Body of pancreas (tissue), 4 donors: ENCODE data around the gene SRRD. TPM values are rescaled to one million over a fixed set of nuclear protein-coding genes. Genes with fewer than 3 reads are reported as not detected.

Source experiments
- ATAC-seq: fragments of 150-250 bp; one replicate; pipeline ENCODE4 v1.9.1; 2016
- DNase-seq, 4 donors: peaks; one replicate each; pipeline ENCODE4 v3.0.0-alpha.2; 2019
- H3K27ac ChIP-seq, 4 donors: fragments of 200-600 bp; sonication (generic); 1 replicate in 3 of 4; 2 replicates in 1 of 4; pipeline versions ENCODE4 v1.5.1 to v1.6.1; 2016 to 2019; ENCODE audit warnings: mild to moderate bottlenecking in 1 of 4, mixed read lengths in 1 of 4, moderate library complexity in 1 of 4
- H3K27me3 ChIP-seq, 2 donors: fragments of 200-600 bp; sonication (generic); one replicate each; pipeline ENCODE4 v1.6.0; 2016; ENCODE audit warnings: mild to moderate bottlenecking in 1 of 2
- H3K36me3 ChIP-seq, 2 donors: fragments of 200-600 bp; sonication (generic); replicated peaks in 1 of 2; 2 replicates each; pipeline ENCODE4 v1.5.1; 2016; ENCODE audit warnings: low read depth in 2 of 2; ENCODE audit not compliant: insufficient read depth in 1 of 2
- H3K4me1 ChIP-seq: fragments of 200-600 bp; sonication (generic); one replicate; pipeline ENCODE4 v1.6.0; 2016
- H3K4me3 ChIP-seq, 2 donors: fragments of 200-600 bp; sonication (generic); 1 replicate in 1 of 2; 2 replicates in 1 of 2; pipeline ENCODE4 v1.5.1; 2016 to 2019
- H3K9me3 ChIP-seq, 3 donors: fragments of 200-600 bp; sonication (generic); 1 replicate in 2 of 3; 2 replicates in 1 of 3; pipeline ENCODE4 v1.5.1; 2016
- CTCF ChIP-seq, 7 experiments: fragments of 450-650 bp in 4 of 7; fragments of 200-600 bp in 3 of 7; sonication (generic) in 3 of 7; IDR thresholded peaks; one replicate each; pipeline ENCODE4 v1.5.1; 2016 to 2019; ENCODE audit warnings: antibody characterized with exemption in 7 of 7
- POLR2A ChIP-seq, 3 donors: fragments of 450-650 bp; IDR thresholded peaks; one replicate each; pipeline ENCODE4 v1.6.1; 2016; ENCODE audit warnings: antibody characterized with exemption in 3 of 3, mild to moderate bottlenecking in 2 of 3
- WGBS, 2 donors: methylation state at CpG; one replicate each; pipeline ENCODE4 v1.1.5; 2017; 5-methylcytosine and 5-hydroxymethylcytosine counted together
- intact Hi-C: fragments of 100-400 bp; cut with DNase I; formaldehyde crosslinking; loops from one replicate; pipeline ENCODE4 v1.15.1; 2023
- total RNA-seq, 2 donors: library from RNA; depleted of rRNA; stranded (reverse); fragments of >200 nt; gene quantifications; one replicate each; pipeline ENCODE4 v1.1.0, GENCODE V29; 2016

SRRD gene
- total RNA-seq, 2 donors from 2014 or later, result 5.3 to 7.5 TPM

GRCh38 chr22:26448941-26449340 lies 34.7 kb upstream of the SRRD start:
- no peaks in the 10 kb centered on the region for H3K27me3 ChIP-seq
- DNase-seq (no peak), ATAC-seq (no peak)
- H3K27ac ChIP-seq, result no peak overlapping the region
- no peaks in the 10 kb centered on the region for H3K9me3 ChIP-seq
- intact Hi-C loops, result no loop called here
- no peak overlapping the region for H3K4me3 ChIP-seq
- TF ChIP-seq CTCF (IDR thresholded peaks at IDR 0.05) (no peak), POLR2A (IDR thresholded peaks at IDR 0.05) (no peak)
- WGBS, 2 donors, result 87 to 88% methylated on average over 6 of the region's 6 CpGs
- peaks cover 0 to 14% of the 10 kb centered on the region in 2 donors for H3K36me3 ChIP-seq
- H3K4me1 ChIP-seq, result no peaks in the 10 kb centered on the region

- ATAC-seq (no peak), DNase-seq (no peak)
- 76 to 80% methylated on average over 7 to 9 of the region's 9 CpGs for WGBS, 2 donors
- Histone ChIP-seq H3K27me3 (no peaks in the 10 kb centered on the region), H3K27ac (no peak overlapping the region), H3K4me3 (no peak overlapping the region), H3K9me3 (no peaks in the 10 kb centered on the region), H3K36me3 (peaks cover 0 to 14% of the 10 kb centered on the region in 2 donors), H3K4me1 (no peaks in the 10 kb centered on the region)
- TF ChIP-seq POLR2A (IDR thresholded peaks at IDR 0.05), result no peak
- TF ChIP-seq CTCF (IDR thresholded peaks at IDR 0.05), result no peak
- intact Hi-C loops, result no loop called here
Measured at GRCh38 chr22:26450453-26451185, 33.1 kb upstream of the SRRD start.

- Histone ChIP-seq H3K27me3 (no peaks in the 10 kb centered on the region), H3K9me3 (no peaks in the 10 kb centered on the region), H3K27ac (no peak overlapping the region), H3K4me3 (no peak overlapping the region), H3K4me1 (no peaks in the 10 kb centered on the region), H3K36me3 (peaks cover 0 to 19% of the 10 kb centered on the region in 2 donors)
- TF ChIP-seq POLR2A (IDR thresholded peaks at IDR 0.05), result no peak
- ATAC-seq (no peak), DNase-seq (no peak)
- intact Hi-C loops, result no loop called here
- 92 to 95% methylated on average over 23 of the region's 23 CpGs for WGBS, 2 donors
Measured at GRCh38 chr22:26452236-26453016, 31.3 kb upstream of the SRRD start.

- Histone ChIP-seq H3K27ac (no peak overlapping the region), H3K36me3 (peaks cover 0 to 25% of the 10 kb centered on the region in 2 donors), H3K27me3 (no peaks in the 10 kb centered on the region), H3K4me3 (no peak overlapping the region), H3K9me3 (no peaks in the 10 kb centered on the region), H3K4me1 (no peaks in the 10 kb centered on the region)
- TF ChIP-seq CTCF (IDR thresholded peaks at IDR 0.05) (no peak), POLR2A (IDR thresholded peaks at IDR 0.05) (no peak)
- 92 to 96% methylated on average over 9 of the region's 9 CpGs for WGBS, 2 donors
- ATAC-seq, result no peak
- intact Hi-C loops, result no loop called here
- DNase-seq, result no peak
Measured at GRCh38 chr22:26453216-26453615, 30.5 kb upstream of the SRRD start.

GRCh38 chr22:26453812-26454500 lies 29.7 kb upstream of the SRRD start:
- H3K36me3 ChIP-seq, result peaks cover 0 to 27% of the 10 kb centered on the region in 2 donors
- H3K4me1 ChIP-seq, result no peaks in the 10 kb centered on the region
- TF ChIP-seq POLR2A (IDR thresholded peaks at IDR 0.05) (no peak), CTCF (IDR thresholded peaks at IDR 0.05) (no peak)
- no peak for DNase-seq
- no peaks in the 10 kb centered on the region for H3K9me3 ChIP-seq
- ATAC-seq, result no peak
- no peaks in the 10 kb centered on the region for H3K27me3 ChIP-seq
- no peak overlapping the region for H3K4me3 ChIP-seq
- 82 to 87% methylated on average over 5 of the region's 5 CpGs for WGBS, 2 donors
- intact Hi-C loops, result no loop called here
- no peak overlapping the region for H3K27ac ChIP-seq
